Measurements from ENCODE around the gene CHCHD1. TPM values are rescaled to one million over a fixed set of nuclear protein-coding genes. Genes with fewer than 3 reads are reported as not detected.
A peak's percentile ranks its signal among the peaks of the same experiment; 100 is the strongest.
"Not testable (repeated sequence)": the region's sequence is repeated elsewhere in the genome, so short reads cannot be mapped to it uniquely, and the experiment has no call there.

The CHCHD1 gene
- 30.0 TPM for polyA plus RNA-seq (2013)

GRCh38 chr10:73781879-73782748, at the start of gene CHCHD1:
Gene CHCHD1, plus strand, starts transcription at chr10:73782048. Its CDS starts 28 bp downstream, at chr10:73782076.
- Histone ChIP-seq H3K4me1 (ENCODE audit: control extremely low read depth in 1 of 4, control insufficient read depth in 4 of 4, insufficient read depth in 4 of 4, low read length in 3 of 4) (peaks cover 18 to 46% (median 33%) of the 10 kb centered on the region in 4 experiments), H3K27me3 (replicated peaks in 2 of 5; ENCODE audit: control insufficient read depth in 4 of 5, insufficient read depth in 5 of 5, low read length in 4 of 5) (no peaks in the 10 kb centered on the region), H3K27ac (ENCODE audit: insufficient read depth in 1 of 2, low read depth in 1 of 2, low read length in 2 of 2, poor library complexity in 1 of 2, severe bottlenecking in 2 of 2) (peak within 1 kb of the TSS; percentile 81 to 92), H3K36me3 (ENCODE audit: control insufficient read depth in 4 of 4, insufficient read depth in 4 of 4, low read length in 3 of 4) (peaks cover 0 to 15% (median 10%) of the 10 kb centered on the region in 4 experiments), H3K9me3 (ENCODE audit: control extremely low read depth in 1 of 5, control insufficient read depth in 4 of 5, insufficient read depth in 2 of 5, low read depth in 1 of 5, low read length in 4 of 5) (no peaks in the 10 kb centered on the region), H3K4me3 (ENCODE audit: control insufficient read depth in 1 of 7, extremely low read depth in 1 of 7, insufficient read depth in 4 of 7, low read depth in 2 of 7, low read length in 6 of 7) (peak within 1 kb of the TSS; percentile 54 to 95 (median 84))
- peak; percentile 87 to 92 (median 91) for DNase-seq
- WGBS (ENCODE audit: insufficient coverage): under 1% methylated on average over 50 of the region's 57 CpGs
- CTCF ChIA-PET: interaction anchor here (1.3 to 6.3 kb wide), 4 partner anchors 10 to 98 kb away, joined by 3 to 39 read pairs (median 4); a partner anchor contains a TSS
- POLR2A ChIA-PET: interaction anchor here (3.5 kb wide), 1 partner anchor 9 kb away, joined by 18 read pairs; a partner anchor contains a TSS

- Histone ChIP-seq H3K4me3 (ENCODE audit: control insufficient read depth in 1 of 7, extremely low read depth in 1 of 7, insufficient read depth in 4 of 7, low read depth in 2 of 7, low read length in 6 of 7) (no peak overlapping the region), H3K27ac (ENCODE audit: insufficient read depth in 1 of 2, low read depth in 1 of 2, low read length in 2 of 2, poor library complexity in 1 of 2, severe bottlenecking in 2 of 2) (no peak overlapping the region), H3K9me3 (ENCODE audit: control extremely low read depth in 1 of 5, control insufficient read depth in 4 of 5, insufficient read depth in 2 of 5, low read depth in 1 of 5, low read length in 4 of 5) (no peaks in the 10 kb centered on the region), H3K27me3 (replicated peaks in 2 of 5; ENCODE audit: control insufficient read depth in 4 of 5, insufficient read depth in 5 of 5, low read length in 4 of 5) (no peaks in the 10 kb centered on the region), H3K4me1 (ENCODE audit: control extremely low read depth in 1 of 4, control insufficient read depth in 4 of 4, insufficient read depth in 4 of 4, low read length in 3 of 4) (peaks cover 4 to 13% (median 8%) of the 10 kb centered on the region in 4 experiments), H3K36me3 (ENCODE audit: control insufficient read depth in 4 of 4, insufficient read depth in 4 of 4, low read length in 3 of 4) (peaks cover 0 to 28% (median 6%) of the 10 kb centered on the region in 4 experiments)
- POLR2A ChIA-PET: no interaction called here
- WGBS (ENCODE audit: insufficient coverage): 99% methylated on average over 20 of the region's 20 CpGs
- no peak for DNase-seq
- CTCF ChIA-PET: interaction anchor here (1.1 kb wide), 1 partner anchor 41 kb away, joined by 3 read pairs; no protein-coding TSS in a partner anchor
Observed at GRCh38 chr10:73732426-73732825, 49.4 kb upstream of the CHCHD1 start.

- Histone ChIP-seq H3K27ac (ENCODE audit: insufficient read depth in 1 of 2, low read depth in 1 of 2, low read length in 2 of 2, poor library complexity in 1 of 2, severe bottlenecking in 2 of 2) (no peak overlapping the region), H3K9me3 (ENCODE audit: control extremely low read depth in 1 of 5, control insufficient read depth in 4 of 5, insufficient read depth in 2 of 5, low read depth in 1 of 5, low read length in 4 of 5) (no peaks in the 10 kb centered on the region), H3K4me1 (ENCODE audit: control extremely low read depth in 1 of 4, control insufficient read depth in 4 of 4, insufficient read depth in 4 of 4, low read length in 3 of 4) (peaks cover 4 to 13% (median 8%) of the 10 kb centered on the region in 4 experiments), H3K36me3 (ENCODE audit: control insufficient read depth in 4 of 4, insufficient read depth in 4 of 4, low read length in 3 of 4) (peaks cover 0 to 28% (median 6%) of the 10 kb centered on the region in 4 experiments), H3K4me3 (ENCODE audit: control insufficient read depth in 1 of 7, extremely low read depth in 1 of 7, insufficient read depth in 4 of 7, low read depth in 2 of 7, low read length in 6 of 7) (no peak overlapping the region), H3K27me3 (replicated peaks in 2 of 5; ENCODE audit: control insufficient read depth in 4 of 5, insufficient read depth in 5 of 5, low read length in 4 of 5) (no peaks in the 10 kb centered on the region)
- ChIA-PET CTCF (interaction anchor here (1.1 to 1.3 kb wide), 2 partner anchors 11 to 40 kb away, joined by 3 to 5 read pairs; partner anchors contain the start of gene SEC24C), POLR2A (no interaction called here)
- 95% methylated on average over 75 of the region's 84 CpGs for WGBS (ENCODE audit: insufficient coverage)
- no peak for DNase-seq
Observed at GRCh38 chr10:73732931-73733623, 48.8 kb upstream of the CHCHD1 start.

GRCh38 chr10:73734028-73734720, 47.7 kb upstream of the CHCHD1 start:
- Histone ChIP-seq H3K4me3 (ENCODE audit: control insufficient read depth in 1 of 7, extremely low read depth in 1 of 7, insufficient read depth in 4 of 7, low read depth in 2 of 7, low read length in 6 of 7) (no peak overlapping the region), H3K27me3 (replicated peaks in 2 of 5; ENCODE audit: control insufficient read depth in 4 of 5, insufficient read depth in 5 of 5, low read length in 4 of 5) (no peaks in the 10 kb centered on the region), H3K4me1 (ENCODE audit: control extremely low read depth in 1 of 4, control insufficient read depth in 4 of 4, insufficient read depth in 4 of 4, low read length in 3 of 4) (peaks cover 4 to 13% (median 8%) of the 10 kb centered on the region in 4 experiments), H3K36me3 (ENCODE audit: control insufficient read depth in 4 of 4, insufficient read depth in 4 of 4, low read length in 3 of 4) (peaks cover 0 to 30% (median 6%) of the 10 kb centered on the region in 4 experiments), H3K9me3 (ENCODE audit: control extremely low read depth in 1 of 5, control insufficient read depth in 4 of 5, insufficient read depth in 2 of 5, low read depth in 1 of 5, low read length in 4 of 5) (no peaks in the 10 kb centered on the region), H3K27ac (ENCODE audit: insufficient read depth in 1 of 2, low read depth in 1 of 2, low read length in 2 of 2, poor library complexity in 1 of 2, severe bottlenecking in 2 of 2) (no peak overlapping the region)
- ChIA-PET POLR2A (no interaction called here), CTCF (interaction anchor here (1.3 kb wide), 1 partner anchor 10 kb away, joined by 5 read pairs; the partner anchor contains the start of gene SEC24C)
- DNase-seq: no peak
- 96% methylated on average over 10 of the region's 16 CpGs for WGBS (ENCODE audit: insufficient coverage)

GRCh38 chr10:73734796-73735305, 47.0 kb upstream of the CHCHD1 start:
- no peak overlapping the region for H3K4me3 ChIP-seq (ENCODE audit: control insufficient read depth in 1 of 7, extremely low read depth in 1 of 7, insufficient read depth in 4 of 7, low read depth in 2 of 7, low read length in 6 of 7)
- no peaks in the 10 kb centered on the region for H3K27me3 ChIP-seq (replicated peaks in 2 of 5; ENCODE audit: control insufficient read depth in 4 of 5, insufficient read depth in 5 of 5, low read length in 4 of 5)
- H3K9me3 ChIP-seq (ENCODE audit: control extremely low read depth in 1 of 5, control insufficient read depth in 4 of 5, insufficient read depth in 2 of 5, low read depth in 1 of 5, low read length in 4 of 5): no peaks in the 10 kb centered on the region
- no peak for DNase-seq
- POLR2A ChIA-PET: interaction anchor here (0.6 kb wide), 1 partner anchor 40 kb away, joined by 3 read pairs; no protein-coding TSS in a partner anchor
- H3K27ac ChIP-seq (ENCODE audit: insufficient read depth in 1 of 2, low read depth in 1 of 2, low read length in 2 of 2, poor library complexity in 1 of 2, severe bottlenecking in 2 of 2): no peak overlapping the region
- peaks cover 4 to 8% (median 5%) of the 10 kb centered on the region in 4 experiments for H3K4me1 ChIP-seq (ENCODE audit: control extremely low read depth in 1 of 4, control insufficient read depth in 4 of 4, insufficient read depth in 4 of 4, low read length in 3 of 4)
- H3K36me3 ChIP-seq (ENCODE audit: control insufficient read depth in 4 of 4, insufficient read depth in 4 of 4, low read length in 3 of 4): peaks cover 0 to 30% (median 6%) of the 10 kb centered on the region in 4 experiments
- CTCF ChIA-PET: interaction anchor here (1.2 kb wide), 1 partner anchor 16 kb away, joined by 3 read pairs; no protein-coding TSS in a partner anchor
- 97% methylated on average over 5 of the region's 5 CpGs for WGBS (ENCODE audit: insufficient coverage)

GRCh38 chr10:73740501-73741254, 41.2 kb upstream of the CHCHD1 start:
- CTCF ChIA-PET; H3K27ac ChIP-seq (ENCODE audit: insufficient read depth in 1 of 2, low read depth in 1 of 2, low read length in 2 of 2, poor library complexity in 1 of 2, severe bottlenecking in 2 of 2); POLR2A ChIA-PET; H3K4me3 ChIP-seq (ENCODE audit: control insufficient read depth in 1 of 7, extremely low read depth in 1 of 7, insufficient read depth in 4 of 7, low read depth in 2 of 7, low read length in 6 of 7); H3K9me3 ChIP-seq (ENCODE audit: control extremely low read depth in 1 of 5, control insufficient read depth in 4 of 5, insufficient read depth in 2 of 5, low read depth in 1 of 5, low read length in 4 of 5); DNase-seq; H3K27me3 ChIP-seq (replicated peaks in 2 of 5; ENCODE audit: control insufficient read depth in 4 of 5, insufficient read depth in 5 of 5, low read length in 4 of 5); H3K36me3 ChIP-seq (ENCODE audit: control insufficient read depth in 4 of 4, insufficient read depth in 4 of 4, low read length in 3 of 4): not testable (repeated sequence)
- 100% methylated on average over 9 of the region's 18 CpGs for WGBS (ENCODE audit: insufficient coverage)
- peaks cover 11 to 22% (median 15%) of the 10 kb centered on the region in 4 experiments for H3K4me1 ChIP-seq (ENCODE audit: control extremely low read depth in 1 of 4, control insufficient read depth in 4 of 4, insufficient read depth in 4 of 4, low read length in 3 of 4)

Data from common myeloid progenitor, CD34-positive (primary cell).